Peyer's patch (tissue), 4 donors: ENCODE data around the gene ARSI.

Experiments used
- POLR2A ChIP-seq, 2 donors: fragments of 450-650 bp; IDR thresholded peaks; one replicate each; pipeline ENCODE4 v1.5.1; 2017; ENCODE audit warnings: antibody characterized with exemption in 2 of 2, mild to moderate bottlenecking in 2 of 2, moderate library complexity in 2 of 2
- TF ChIP-seq, protein P1 (sequence below), 6 experiments: fragments of 450-650 bp in 4 of 6; fragments of 200-600 bp in 2 of 6; sonication (generic) in 1 of 6; IDR thresholded peaks; one replicate each; pipeline ENCODE4 v1.5.1; 2017 to 2019; ENCODE audit warnings: antibody characterized with exemption in 6 of 6, mild to moderate bottlenecking in 3 of 6, moderate library complexity in 1 of 6

GRCh38 chr5:150338546-150338945 lies 35.8 kb upstream of the ARSI start:
- TF ChIP-seq, protein P1, sequence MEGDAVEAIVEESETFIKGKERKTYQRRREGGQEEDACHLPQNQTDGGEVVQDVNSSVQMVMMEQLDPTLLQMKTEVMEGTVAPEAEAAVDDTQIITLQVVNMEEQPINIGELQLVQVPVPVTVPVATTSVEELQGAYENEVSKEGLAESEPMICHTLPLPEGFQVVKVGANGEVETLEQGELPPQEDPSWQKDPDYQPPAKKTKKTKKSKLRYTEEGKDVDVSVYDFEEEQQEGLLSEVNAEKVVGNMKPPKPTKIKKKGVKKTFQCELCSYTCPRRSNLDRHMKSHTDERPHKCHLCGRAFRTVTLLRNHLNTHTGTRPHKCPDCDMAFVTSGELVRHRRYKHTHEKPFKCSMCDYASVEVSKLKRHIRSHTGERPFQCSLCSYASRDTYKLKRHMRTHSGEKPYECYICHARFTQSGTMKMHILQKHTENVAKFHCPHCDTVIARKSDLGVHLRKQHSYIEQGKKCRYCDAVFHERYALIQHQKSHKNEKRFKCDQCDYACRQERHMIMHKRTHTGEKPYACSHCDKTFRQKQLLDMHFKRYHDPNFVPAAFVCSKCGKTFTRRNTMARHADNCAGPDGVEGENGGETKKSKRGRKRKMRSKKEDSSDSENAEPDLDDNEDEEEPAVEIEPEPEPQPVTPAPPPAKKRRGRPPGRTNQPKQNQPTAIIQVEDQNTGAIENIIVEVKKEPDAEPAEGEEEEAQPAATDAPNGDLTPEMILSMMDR (IDR thresholded peaks at IDR 0.05), result no peak
- TF ChIP-seq POLR2A (IDR thresholded peaks at IDR 0.05), result no peak
